Measurements from ENCODE around the gene FAAH. TPM values are rescaled to one million over a fixed set of nuclear protein-coding genes. Genes with fewer than 3 reads are reported as not detected.

Gene FAAH
- total RNA-seq, 2 experiments from 2014 or later = 5.3 to 6.9 TPM

GRCh38 chr1:46405197-46405555 is 11.1 kb downstream of the FAAH start:
- POLR2A ChIA-PET = no interaction called here
- DNase-seq (no peak), ATAC-seq (ENCODE audit: low read depth) (no peak)
- Mint-ChIP-seq H3K9me3 (no peaks in the 10 kb centered on the region), H3K27ac (no peak overlapping the region), H3K4me3 (no peak overlapping the region), H3K4me1 (peaks cover 4% of the 10 kb centered on the region), H3K36me3 (no peaks in the 10 kb centered on the region), H3K27me3 (no peaks in the 10 kb centered on the region)

- POLR2A ChIA-PET = no interaction called here
- DNase-seq (no peak), ATAC-seq (ENCODE audit: low read depth) (no peak)
- Mint-ChIP-seq H3K27me3 (no peaks in the 10 kb centered on the region), H3K9me3 (no peaks in the 10 kb centered on the region), H3K36me3 (no peaks in the 10 kb centered on the region), H3K4me1 (peaks cover 2% of the 10 kb centered on the region), H3K4me3 (no peak overlapping the region), H3K27ac (no peak overlapping the region)
Measured at GRCh38 chr1:46405724-46406123, 11.6 kb downstream of the FAAH start.

- no peaks in the 10 kb centered on the region for H3K27me3 Mint-ChIP-seq
- ATAC-seq (ENCODE audit: low read depth) = no peak
- H3K36me3 Mint-ChIP-seq = no peaks in the 10 kb centered on the region
- H3K4me3 Mint-ChIP-seq = no peak overlapping the region
- no peaks in the 10 kb centered on the region for H3K9me3 Mint-ChIP-seq
- H3K27ac Mint-ChIP-seq = peak overlapping the region; percentile 14
- no peak for DNase-seq
- peaks cover 2% of the 10 kb centered on the region for H3K4me1 Mint-ChIP-seq
- POLR2A ChIA-PET = interaction anchor here (0.7 kb wide), 1 partner anchor 44 kb away, joined by 4 read pairs; no protein-coding TSS in a partner anchor
Measured at GRCh38 chr1:46406881-46407608, 12.9 kb downstream of the FAAH start.

GRCh38 chr1:46407636-46408035 is 13.5 kb downstream of the FAAH start:
- H3K27ac Mint-ChIP-seq = peak overlapping the region; percentile 14
- H3K4me3 Mint-ChIP-seq = no peak overlapping the region
- no peak for ATAC-seq (ENCODE audit: low read depth)
- H3K27me3 Mint-ChIP-seq = no peaks in the 10 kb centered on the region
- H3K36me3 Mint-ChIP-seq = no peaks in the 10 kb centered on the region
- no peaks in the 10 kb centered on the region for H3K9me3 Mint-ChIP-seq
- H3K4me1 Mint-ChIP-seq = peaks cover 2% of the 10 kb centered on the region
- no peak for DNase-seq
- POLR2A ChIA-PET = no interaction called here

GRCh38 chr1:46408356-46409062 is 14.4 kb downstream of the FAAH start:
- ATAC-seq (ENCODE audit: low read depth) (no peak), DNase-seq (no peak)
- H3K9me3 Mint-ChIP-seq = no peaks in the 10 kb centered on the region
- H3K36me3 Mint-ChIP-seq = no peaks in the 10 kb centered on the region
- H3K27ac Mint-ChIP-seq = no peak overlapping the region
- no peaks in the 10 kb centered on the region for H3K27me3 Mint-ChIP-seq
- H3K4me3 Mint-ChIP-seq = no peak overlapping the region
- peaks cover 2% of the 10 kb centered on the region for H3K4me1 Mint-ChIP-seq
- POLR2A ChIA-PET = no interaction called here

GRCh38 chr1:46409063-46409372 is 14.9 kb downstream of the FAAH start:
- Mint-ChIP-seq H3K9me3 (no peaks in the 10 kb centered on the region), H3K27ac (no peak overlapping the region), H3K4me1 (peaks cover 2% of the 10 kb centered on the region), H3K36me3 (no peaks in the 10 kb centered on the region), H3K4me3 (no peak overlapping the region), H3K27me3 (no peaks in the 10 kb centered on the region)
- POLR2A ChIA-PET = no interaction called here
- ATAC-seq (ENCODE audit: low read depth) (no peak), DNase-seq (no peak)

- peaks cover 2% of the 10 kb centered on the region for H3K4me1 Mint-ChIP-seq
- no peaks in the 10 kb centered on the region for H3K27me3 Mint-ChIP-seq
- H3K9me3 Mint-ChIP-seq = no peaks in the 10 kb centered on the region
- H3K36me3 Mint-ChIP-seq = no peaks in the 10 kb centered on the region
- ATAC-seq (ENCODE audit: low read depth) = no peak
- POLR2A ChIA-PET = no interaction called here
- H3K4me3 Mint-ChIP-seq = no peak overlapping the region
- no peak overlapping the region for H3K27ac Mint-ChIP-seq
- no peak for DNase-seq
Measured at GRCh38 chr1:46410156-46411009, 16.3 kb downstream of the FAAH start.

- Mint-ChIP-seq H3K27me3 (no peaks in the 10 kb centered on the region), H3K36me3 (no peaks in the 10 kb centered on the region), H3K4me3 (no peak overlapping the region), H3K9me3 (no peaks in the 10 kb centered on the region), H3K27ac (no peak overlapping the region), H3K4me1 (peaks cover 2% of the 10 kb centered on the region)
- no peak for DNase-seq
- ATAC-seq (ENCODE audit: low read depth) = no peak
- POLR2A ChIA-PET = no interaction called here
Measured at GRCh38 chr1:46411010-46411405, 16.9 kb downstream of the FAAH start.

- no peak overlapping the region for H3K27ac Mint-ChIP-seq
- H3K4me1 Mint-ChIP-seq = peaks cover 2% of the 10 kb centered on the region
- ATAC-seq (ENCODE audit: low read depth) (no peak), DNase-seq (no peak)
- POLR2A ChIA-PET = no interaction called here
- no peaks in the 10 kb centered on the region for H3K27me3 Mint-ChIP-seq
- no peak overlapping the region for H3K4me3 Mint-ChIP-seq
- H3K9me3 Mint-ChIP-seq = no peaks in the 10 kb centered on the region
- H3K36me3 Mint-ChIP-seq = no peaks in the 10 kb centered on the region
Measured at GRCh38 chr1:46411601-46412341, 17.7 kb downstream of the FAAH start.

- Mint-ChIP-seq H3K4me1 (no peaks in the 10 kb centered on the region), H3K4me3 (no peak overlapping the region), H3K36me3 (no peaks in the 10 kb centered on the region), H3K27ac (no peak overlapping the region), H3K9me3 (no peaks in the 10 kb centered on the region), H3K27me3 (no peaks in the 10 kb centered on the region)
- POLR2A ChIA-PET = no interaction called here
- DNase-seq = no peak
- peak; percentile 11 for ATAC-seq (ENCODE audit: low read depth)
Measured at GRCh38 chr1:46412893-46413595, 18.9 kb downstream of the FAAH start.

- no peaks in the 10 kb centered on the region for H3K36me3 Mint-ChIP-seq
- no peaks in the 10 kb centered on the region for H3K4me1 Mint-ChIP-seq
- H3K9me3 Mint-ChIP-seq = no peaks in the 10 kb centered on the region
- H3K27me3 Mint-ChIP-seq = no peaks in the 10 kb centered on the region
- H3K27ac Mint-ChIP-seq = no peak overlapping the region
- DNase-seq = no peak
- ATAC-seq (ENCODE audit: low read depth) = peak; percentile 65
- POLR2A ChIA-PET = no interaction called here
- no peak overlapping the region for H3K4me3 Mint-ChIP-seq
Measured at GRCh38 chr1:46413596-46413985, 19.5 kb downstream of the FAAH start.

GRCh38 chr1:46415514-46415913 is 21.4 kb downstream of the FAAH start:
- POLR2A ChIA-PET = no interaction called here
- Mint-ChIP-seq H3K27me3 (no peaks in the 10 kb centered on the region), H3K4me3 (no peak overlapping the region), H3K9me3 (no peaks in the 10 kb centered on the region), H3K27ac (no peak overlapping the region), H3K36me3 (no peaks in the 10 kb centered on the region), H3K4me1 (no peaks in the 10 kb centered on the region)
- DNase-seq (no peak), ATAC-seq (ENCODE audit: low read depth) (no peak)

GRCh38 chr1:46418976-46419375 is 24.9 kb downstream of the FAAH start:
- DNase-seq (no peak), ATAC-seq (ENCODE audit: low read depth) (no peak)
- Mint-ChIP-seq H3K4me3 (no peak overlapping the region), H3K27me3 (no peaks in the 10 kb centered on the region), H3K36me3 (no peaks in the 10 kb centered on the region), H3K4me1 (no peaks in the 10 kb centered on the region), H3K9me3 (no peaks in the 10 kb centered on the region), H3K27ac (no peak overlapping the region)
- POLR2A ChIA-PET = no interaction called here

All from activated naive CD8-positive, alpha-beta T cell treated with anti-CD3 and anti-CD28 coated beads, Interleukin-2, amount 10 ng/mL, durations not matched to agents 7 days and 5 days (primary cell).